ENCODE results near the gene B4GALT1.

Gene B4GALT1

DNA sequence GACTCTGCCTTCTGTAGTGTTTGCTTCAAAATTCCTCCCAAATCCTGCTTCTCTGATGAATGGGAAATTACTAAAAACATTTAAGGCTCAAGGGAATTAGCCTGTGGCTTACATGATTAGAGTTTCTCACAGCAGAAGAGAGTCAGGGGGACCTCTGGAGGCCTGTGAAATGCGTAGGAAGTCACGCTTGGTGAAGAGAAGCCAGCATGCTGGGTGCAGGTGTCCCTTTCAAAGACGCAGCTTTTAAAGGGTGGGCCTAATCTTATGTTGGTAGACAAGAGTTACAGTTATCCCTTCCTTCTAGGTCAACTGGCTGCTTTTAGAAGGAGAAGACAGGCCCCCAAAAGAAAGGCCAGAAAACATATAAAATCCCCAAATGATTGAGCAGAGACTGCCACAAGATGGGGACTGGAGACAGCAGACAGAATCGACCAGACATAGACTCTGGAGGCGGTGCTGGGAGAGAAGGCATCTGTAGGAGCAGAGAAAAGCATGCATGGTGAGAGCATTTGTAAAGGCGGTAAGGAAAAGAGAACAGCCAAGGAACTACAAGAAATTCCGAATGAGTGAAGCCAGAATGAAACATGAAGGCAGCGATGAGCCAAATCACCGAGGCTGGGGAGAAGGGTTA lies 42.3 kb downstream of the B4GALT1 start:
- DNase-seq (ENCODE audit: low read depth, low spot score) = no peak

DNA sequence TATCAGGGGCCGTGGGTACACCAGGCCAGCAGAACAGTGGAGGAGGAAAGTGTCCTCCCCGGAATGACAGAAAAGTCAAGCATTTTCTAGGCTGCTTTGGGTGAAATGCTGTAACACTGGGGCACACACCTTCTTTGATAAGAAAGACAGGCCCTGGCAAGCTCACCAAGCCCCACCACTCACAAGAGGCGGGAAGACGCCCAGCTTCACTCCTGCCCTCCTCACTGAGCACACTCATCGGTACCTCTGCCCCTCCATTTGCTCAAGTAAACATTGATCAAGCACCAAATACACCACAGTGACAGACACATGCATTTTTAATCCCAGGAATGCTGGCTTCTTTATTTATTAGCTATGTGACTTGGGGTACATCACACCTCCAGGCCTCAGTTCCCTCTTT lies 43.1 kb downstream of the B4GALT1 start:
- no peak for DNase-seq (ENCODE audit: low read depth, low spot score)

DNA sequence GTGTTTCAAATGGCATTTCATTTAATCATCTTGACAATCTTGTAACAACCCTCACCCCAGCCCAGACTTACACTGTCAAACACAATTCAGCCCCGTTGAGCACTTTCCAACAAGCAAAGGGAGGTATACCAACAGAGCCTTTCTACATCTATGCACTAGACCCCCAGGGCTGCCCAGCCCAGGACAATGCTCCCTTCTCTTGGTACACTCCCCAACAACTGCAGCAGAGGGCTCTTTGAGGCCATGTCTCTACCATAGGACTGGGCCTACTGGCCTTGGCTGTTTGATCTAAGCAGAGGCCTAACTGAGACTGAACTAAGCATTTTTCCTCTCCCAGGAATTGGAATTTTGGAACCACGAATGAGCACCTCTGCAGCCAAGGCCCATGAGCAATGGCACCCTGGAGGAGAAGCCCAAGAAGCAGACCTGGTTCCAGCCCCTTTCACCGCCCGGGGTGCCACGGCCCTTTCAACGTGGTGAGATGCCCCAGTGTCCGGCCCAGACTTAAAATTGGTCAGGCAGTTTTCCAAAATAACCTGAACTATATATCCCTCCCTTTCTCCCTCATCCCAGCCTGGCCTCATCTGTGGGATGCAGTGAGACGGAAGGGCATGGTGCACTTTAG lies 43.6 kb downstream of the B4GALT1 start:
- no peak for DNase-seq (ENCODE audit: low read depth, low spot score)

DNA sequence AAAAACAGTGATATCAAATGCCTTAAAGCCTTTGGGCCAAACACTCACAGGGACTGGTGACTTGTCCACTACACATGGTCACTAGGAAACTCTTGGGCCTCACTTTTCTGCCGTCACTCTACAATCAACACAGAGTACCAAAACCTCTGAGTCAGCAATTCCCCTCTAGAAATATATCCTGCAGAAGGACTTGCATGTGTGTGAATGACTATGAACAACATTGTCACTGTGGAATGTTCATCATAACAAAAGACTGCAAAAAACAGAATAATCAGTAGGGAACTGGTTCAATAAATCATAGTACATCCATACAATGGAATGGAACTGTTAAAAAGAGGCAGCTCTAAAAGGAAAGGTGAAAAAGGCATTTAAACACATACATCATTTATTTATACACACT lies 46.5 kb downstream of the B4GALT1 start:
- DNase-seq (ENCODE audit: low read depth, low spot score) = no peak

DNA sequence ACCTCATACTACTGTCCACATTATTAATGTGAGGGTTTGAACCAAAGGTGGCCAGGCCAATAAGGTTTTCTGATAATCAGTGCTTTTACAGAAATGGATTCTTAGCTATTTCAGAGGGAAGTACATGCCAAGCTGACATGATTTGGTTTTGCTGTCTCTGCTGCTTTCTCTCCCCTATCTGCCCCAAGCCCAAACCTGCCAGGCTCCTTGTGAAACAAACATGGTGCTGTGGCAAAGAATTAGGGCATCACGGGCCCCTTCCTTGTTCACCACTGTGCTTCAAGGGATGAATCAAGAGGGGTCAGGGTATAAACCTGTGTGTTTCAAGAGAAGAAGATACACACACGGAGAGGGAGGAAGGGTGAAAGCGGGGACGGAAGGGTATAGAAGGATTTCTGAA lies 49.3 kb downstream of the B4GALT1 start:
- no peak for DNase-seq (ENCODE audit: low read depth, low spot score)

DNA sequence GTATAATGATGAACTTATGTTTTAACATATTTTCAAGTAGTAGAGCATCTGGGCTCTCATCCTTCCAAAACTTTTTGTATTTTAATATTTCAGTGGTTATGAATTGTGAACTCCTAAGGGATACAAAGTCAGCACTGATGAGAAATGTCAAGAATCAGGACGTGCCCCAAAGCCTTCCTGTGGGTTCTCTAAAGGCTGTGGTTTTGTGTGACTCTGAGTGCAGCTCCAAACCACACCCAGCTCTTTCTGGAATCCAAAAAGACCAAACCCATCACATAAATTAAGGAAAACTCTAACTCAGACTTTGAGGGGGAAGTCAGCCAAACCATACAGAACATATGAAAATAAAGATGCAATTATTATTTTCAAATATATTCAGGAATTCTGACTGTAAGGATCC lies 49.8 kb downstream of the B4GALT1 start:
- no peak for DNase-seq (ENCODE audit: low read depth, low spot score)

DNA sequence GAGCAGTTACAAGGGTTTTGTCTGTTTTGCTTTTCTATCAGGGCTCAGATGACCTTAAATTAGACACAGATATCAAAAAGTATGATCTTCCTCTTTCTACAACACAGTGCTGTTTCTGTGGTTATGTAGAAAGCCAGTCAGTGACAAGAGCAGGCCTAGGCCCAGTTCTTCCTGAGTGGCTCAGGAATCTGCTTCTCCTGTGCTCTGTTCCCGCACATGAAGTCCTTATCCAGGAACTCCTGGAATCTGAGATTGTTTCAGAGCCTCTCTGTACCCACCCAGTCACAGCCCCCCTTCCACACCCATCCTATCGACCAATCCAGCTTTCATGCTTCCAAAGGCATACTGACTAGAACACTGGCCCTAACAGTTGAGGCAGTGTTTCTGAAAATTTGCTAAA lies 50.3 kb downstream of the B4GALT1 start:
- DNase-seq (ENCODE audit: low read depth, low spot score) = no peak

DNA sequence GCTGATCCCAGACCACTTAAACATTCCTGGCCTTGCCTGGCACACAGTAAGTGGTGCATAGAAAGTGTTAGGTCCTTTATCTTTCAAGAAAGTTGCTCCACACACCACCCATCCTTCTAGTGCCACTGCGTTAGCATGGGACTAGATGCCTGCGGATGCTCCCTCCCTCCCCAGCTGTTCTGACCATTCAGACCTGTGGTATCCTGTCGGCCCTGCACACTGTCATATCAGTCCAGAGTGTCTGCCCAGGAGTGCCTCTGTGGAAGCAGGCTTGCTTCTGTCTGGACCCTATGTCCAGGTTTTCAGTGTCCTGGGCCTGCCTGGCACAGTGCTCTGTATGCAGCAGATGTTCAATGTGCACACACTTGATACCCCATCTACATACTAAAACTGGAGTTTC lies 52.4 kb downstream of the B4GALT1 start:
- DNase-seq (ENCODE audit: low read depth, low spot score) = no peak

DNA sequence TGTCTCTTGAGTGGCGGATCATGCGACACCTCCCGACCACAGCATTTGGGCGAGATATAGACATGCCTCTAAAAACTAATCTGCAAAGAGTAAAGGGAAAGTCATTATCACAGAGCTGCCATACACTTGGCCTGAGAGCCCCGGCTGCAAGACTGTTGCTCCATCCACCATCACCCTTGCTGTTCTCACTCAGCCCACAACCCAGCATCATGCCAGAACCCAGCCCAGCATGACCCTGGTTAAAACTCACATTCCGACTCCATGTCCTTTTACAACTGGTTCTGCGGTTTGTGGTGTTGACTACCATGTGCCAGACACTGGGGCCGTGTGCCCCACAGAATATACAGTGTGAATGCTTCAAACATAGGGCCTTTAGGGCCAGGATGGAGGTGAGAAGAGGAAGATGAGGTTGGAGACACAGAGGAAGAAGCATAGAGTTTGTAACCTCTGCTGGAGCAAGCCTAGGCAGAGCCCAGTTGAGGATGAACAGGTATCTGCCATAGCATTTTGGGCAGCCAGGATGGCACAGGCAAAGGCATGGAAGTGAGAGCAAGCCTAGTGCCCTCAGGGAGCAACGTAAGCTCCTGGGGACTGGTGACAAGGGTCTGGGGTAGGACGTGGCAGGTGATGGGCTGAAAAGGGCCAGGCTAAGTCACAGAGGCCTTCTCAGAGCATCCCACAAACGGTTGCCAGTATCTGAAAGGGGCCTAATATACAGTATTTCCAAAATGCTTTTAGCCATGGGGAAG lies 53.2 kb downstream of the B4GALT1 start:
- DNase-seq (ENCODE audit: low read depth, low spot score) = no peak

DNA sequence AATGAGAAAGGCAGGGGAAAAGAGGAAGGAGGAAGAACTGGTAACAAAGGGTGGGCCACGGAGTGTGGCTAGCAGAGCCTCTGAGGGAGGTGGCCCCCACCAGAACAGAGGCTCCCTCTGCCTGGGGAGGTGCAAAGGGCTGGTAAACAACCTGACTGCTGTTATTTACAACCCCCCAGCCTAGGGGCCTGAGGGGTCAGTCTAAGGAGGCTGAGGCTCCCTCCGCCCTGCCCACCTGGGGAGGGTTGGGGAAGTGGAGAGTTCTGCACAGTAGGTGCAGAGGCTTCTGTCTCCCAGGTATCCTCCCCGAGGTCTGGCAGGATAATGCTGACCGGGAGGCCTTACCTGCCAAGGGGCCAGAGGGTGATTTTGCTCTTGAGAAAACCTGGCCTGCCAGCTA lies 55.0 kb downstream of the B4GALT1 start:
- DNase-seq (ENCODE audit: low read depth, low spot score) = no peak

DNA sequence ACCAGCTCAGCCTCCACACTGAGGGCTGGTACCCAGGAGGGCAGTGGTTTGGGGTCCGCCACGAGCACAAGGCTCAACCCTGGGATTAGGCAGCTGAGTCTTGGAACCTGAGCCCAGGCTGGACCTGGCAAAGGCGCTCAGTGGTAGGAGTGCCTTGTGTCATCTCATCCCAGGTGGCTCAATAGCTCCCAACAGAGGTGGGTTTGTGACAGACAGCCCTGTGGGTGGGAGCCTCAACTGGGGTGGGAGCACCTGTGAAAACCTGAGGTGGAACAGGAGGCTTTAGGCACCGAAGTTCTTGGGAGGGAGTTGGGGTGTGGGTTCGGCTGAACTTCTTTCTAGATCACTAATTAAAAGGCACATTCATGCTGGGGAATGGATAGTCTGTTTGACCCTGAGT lies 55.5 kb downstream of the B4GALT1 start:
- DNase-seq (ENCODE audit: low read depth, low spot score) = no peak

DNA sequence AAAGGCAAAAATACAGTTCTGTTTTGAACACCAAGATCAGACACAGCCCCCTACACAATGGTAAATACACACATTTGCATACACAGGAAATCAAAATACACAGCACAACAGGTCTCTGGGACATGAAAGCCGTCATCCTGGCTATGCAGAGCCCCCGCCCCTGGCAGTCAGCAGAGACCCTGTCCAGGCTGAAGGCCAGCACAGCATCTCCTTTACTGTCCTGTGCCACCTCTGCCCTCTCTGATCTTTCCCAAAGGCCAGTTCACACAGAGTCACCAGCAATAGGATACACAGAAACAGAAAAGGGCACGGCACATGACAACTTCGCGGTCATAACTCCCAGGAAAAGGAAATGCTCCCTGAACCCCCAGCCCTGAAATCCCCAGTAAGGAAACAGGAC lies 56.5 kb downstream of the B4GALT1 start:
- no peak for DNase-seq (ENCODE audit: low read depth, low spot score)

DNA sequence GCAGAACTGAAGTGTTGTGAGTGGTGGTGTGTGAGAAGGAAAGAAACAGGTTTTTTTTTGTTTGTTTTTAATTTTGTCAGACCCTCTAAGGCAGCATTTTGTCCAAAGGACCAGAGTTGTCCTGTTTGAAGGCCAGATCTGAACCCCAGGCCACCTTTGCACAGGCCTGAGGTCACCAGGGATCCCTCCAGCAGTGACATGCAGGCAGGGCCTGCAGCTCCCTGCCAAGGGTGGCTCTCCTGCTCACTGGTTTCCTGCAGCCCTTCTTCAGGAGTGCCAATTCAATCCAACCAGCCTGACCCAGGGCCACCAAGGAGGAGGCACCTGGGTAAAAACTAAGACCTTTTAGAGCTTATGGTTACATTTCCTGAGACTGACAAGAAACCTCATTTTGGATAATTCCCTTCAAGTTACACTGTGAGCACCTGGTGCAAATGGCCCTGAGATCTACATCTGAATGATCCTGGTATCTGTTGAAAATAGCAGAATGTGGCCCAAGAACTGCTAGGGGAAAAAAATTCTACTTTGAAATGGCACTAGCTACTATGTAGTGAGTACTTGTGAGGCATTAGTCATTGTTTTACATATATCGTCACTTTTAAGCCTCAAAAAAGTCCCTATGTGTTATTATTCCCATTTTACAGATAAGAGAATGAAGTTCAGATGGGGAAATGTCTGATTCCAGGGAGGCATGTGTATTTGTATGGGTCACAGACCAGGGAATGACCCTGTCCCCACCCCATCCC lies 57.1 kb downstream of the B4GALT1 start:
- DNase-seq (ENCODE audit: low read depth, low spot score) = no peak

DNA sequence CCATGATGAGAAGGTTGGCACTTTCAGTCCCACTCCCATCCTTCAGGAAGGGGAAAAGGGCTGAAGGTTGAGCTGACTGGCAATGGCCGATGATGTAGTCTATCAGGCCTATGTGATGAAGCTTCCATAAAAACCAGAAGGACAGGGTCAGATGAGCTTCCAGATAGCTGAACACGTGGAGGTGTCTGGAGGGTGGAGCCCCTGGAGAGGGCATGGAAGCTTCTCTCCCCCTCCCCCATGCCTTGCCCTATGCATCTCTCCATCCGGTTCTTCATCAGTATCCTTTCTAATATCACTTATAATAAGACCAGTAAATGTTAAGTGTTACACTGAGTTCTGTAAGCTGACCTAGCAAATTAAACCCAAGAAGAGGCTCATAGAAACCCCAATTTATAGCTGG lies 58.0 kb downstream of the B4GALT1 start:
- DNase-seq (ENCODE audit: low read depth, low spot score) = no peak

DNA sequence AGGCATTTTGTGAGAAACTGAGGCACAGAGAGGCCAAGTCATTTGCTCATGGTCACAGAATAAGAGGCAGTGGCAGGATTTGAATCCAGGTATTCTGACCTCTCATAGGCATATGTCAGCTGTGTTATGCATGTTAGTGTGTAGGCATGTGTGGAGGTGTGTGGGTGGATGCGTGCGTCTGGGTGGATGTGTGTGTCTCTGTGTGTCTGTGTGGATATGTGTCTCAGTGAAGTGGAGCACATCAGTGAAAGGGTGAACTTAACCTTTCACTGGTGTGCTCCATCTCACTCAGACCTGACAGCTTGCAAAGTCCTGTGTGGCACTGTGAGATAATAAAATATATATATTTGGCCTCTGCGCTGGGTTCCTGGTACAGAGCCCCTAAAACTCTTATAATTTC lies 58.7 kb downstream of the B4GALT1 start:
- DNase-seq (ENCODE audit: low read depth, low spot score) = no peak

DNA sequence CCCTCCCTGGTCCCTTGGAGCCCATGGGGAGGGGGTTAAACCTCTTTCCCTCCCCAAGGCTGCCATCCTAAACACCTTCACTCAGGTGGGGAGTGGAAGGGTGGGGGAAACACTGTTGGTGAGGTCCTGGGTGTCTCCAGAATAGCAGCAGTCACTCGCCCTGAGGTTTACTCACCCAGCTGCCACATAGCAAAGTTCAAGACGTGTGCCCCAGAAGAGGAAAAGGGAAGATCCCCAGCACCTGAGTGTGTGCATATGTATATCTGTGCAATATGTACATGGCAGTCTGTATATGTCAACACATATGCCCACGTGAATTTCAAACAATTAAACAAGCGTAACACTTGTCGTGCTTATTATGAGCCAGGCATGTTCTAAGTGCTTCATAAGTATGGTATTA lies 59.4 kb downstream of the B4GALT1 start:
- no peak for DNase-seq (ENCODE audit: low read depth, low spot score)

DNA sequence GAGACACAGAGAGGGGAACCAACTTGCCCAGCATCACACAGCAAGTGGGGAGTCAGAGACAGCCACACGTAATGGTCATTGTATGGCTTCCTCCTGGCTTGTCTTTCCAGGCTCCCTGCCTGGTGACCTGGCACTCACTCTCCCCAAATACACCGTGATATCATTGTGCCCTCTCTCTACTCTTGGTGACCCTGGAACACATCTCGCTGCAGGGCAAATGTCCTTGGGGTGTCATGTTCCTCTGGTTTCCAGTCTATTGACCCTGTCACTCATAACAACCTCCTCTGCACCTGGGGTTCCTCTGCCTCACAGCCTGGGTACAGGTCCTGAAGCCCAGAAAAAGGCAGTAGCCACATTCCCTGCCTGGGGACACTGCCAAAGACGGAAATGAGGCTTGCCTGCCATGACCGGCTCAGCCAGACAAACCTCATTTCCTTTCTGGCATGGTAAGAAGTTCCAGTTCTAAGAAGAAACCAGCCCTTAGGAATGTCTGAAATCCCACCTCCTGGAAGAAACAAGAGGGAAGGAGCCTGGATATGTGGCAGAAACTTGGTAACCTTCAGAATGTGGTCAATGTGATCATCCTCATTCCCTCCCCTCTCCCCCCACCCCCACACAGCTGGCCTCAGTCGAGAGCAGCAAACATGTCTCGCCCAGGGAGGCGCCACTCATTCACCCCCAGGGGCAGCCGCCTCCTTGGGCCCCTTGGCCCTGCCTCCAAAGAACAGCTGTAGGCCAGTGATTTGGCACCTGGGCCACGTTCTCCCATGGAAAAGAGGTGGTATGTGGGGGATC lies 60.1 kb downstream of the B4GALT1 start:
- DNase-seq (ENCODE audit: low read depth, low spot score) = no peak

DNA sequence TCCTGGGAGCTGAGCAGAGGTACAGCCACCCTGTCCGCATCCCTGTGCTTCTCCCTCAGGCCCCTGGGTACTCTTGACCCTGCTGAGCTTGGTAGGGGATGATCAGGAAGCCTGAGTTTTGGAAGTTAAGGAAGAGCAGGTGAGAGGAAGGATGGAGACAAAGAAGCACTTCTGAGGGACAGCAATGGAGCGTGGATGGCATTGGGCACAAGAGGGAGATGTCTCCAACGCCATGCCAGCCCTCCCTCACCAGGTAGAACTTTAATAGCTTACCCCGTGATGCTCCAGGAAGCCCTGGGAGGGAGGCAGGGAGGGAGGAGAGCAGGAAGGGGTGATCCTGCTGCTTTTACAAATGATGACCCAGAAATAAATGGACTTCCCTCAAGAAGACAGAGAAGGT lies 60.8 kb downstream of the B4GALT1 start:
- no peak for DNase-seq (ENCODE audit: low read depth, low spot score)

DNA sequence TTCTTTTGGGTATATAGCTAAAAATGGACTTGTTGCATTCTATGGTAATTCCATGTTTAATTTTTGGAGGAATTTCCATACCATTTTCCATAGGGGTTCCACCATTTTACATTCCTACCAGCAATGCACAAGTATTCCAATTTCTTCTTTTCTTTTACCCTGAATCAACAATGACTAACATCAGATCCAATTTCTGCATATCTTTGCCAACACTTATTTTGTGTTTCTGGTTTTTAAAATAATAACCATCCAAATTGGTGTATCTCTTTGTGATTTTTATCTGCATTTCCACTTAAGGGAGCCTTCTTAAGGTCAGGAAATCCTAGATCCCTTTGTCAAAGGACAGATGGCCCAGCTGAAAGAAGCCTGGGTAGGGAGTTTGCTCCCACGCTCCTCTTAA lies 61.2 kb downstream of the B4GALT1 start:
- no peak for DNase-seq (ENCODE audit: low read depth, low spot score)

DNA sequence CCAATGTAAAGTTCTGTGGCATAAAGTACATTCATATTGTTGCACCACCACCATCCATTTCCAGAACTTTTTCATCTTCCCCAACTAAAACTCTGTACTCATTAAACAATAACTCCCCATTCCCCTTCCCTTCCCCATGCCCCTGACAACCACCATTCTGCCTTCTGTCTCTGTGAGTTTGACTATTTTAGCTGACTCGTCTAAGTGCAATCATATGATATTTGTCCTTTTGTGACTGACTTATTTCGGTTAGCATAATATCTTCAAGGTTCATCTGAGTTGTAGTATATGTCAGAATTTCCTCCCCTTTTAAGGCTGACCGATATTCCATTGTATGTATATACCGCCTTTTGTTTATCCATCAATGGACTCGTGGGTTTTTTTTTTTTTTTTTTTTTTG lies 61.6 kb downstream of the B4GALT1 start:
- DNase-seq (ENCODE audit: low read depth, low spot score) = no peak

DNA sequence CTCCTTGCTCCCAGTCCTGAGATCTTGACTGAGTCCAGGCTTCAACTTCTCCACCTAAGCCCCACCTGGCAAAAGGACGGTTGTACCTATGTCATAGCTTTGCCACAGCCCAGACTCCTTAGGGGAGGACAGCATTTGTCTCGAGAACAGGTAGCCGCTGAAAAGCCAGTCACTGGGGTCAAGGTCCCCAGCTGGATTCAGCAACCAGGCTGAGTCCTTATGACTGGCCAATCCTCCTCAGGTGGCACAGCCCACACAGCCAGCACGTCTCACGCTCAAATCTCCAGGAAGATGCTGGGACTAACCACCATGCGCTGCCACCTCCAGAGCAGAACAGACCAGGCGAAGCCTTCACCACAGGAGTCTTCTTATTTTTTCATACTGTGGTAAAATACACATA lies 62.7 kb downstream of the B4GALT1 start:
- no peak for DNase-seq (ENCODE audit: low read depth, low spot score)

All from brain pericyte (primary cell).